HG03064 (cell line): Measurements from ENCODE around the gene SESN3.

Experiments
- ATAC-seq: cut with Tn5 transposase; IDR thresholded peaks from one replicate; pipeline ENCODE4 v1.9.1; 2021; ENCODE audit warnings: low read depth; ENCODE audit not compliant: unreplicated experiment

Gene SESN3

GRCh38 chr11:95135880-95136279 lies 95.1 kb downstream of the SESN3 start:
- ATAC-seq: no peak

DNA sequence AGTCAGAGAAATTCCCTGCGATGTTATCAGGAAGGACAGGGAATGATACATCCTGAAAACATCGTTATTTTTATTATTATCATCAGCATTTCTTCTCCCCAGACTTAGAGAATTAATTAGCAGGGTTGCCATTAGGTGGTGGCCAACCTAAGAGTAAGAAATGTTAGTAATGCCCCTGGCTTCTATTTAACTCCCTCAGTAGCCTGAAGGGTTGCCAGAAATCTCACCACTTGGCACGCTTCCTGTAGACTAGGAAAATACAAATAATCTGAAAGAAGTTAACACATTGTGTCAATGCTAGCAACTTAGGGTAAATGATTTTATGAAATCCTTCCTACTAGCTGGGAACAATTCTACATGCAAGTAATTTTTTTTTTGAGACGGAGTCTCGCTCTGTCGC lies 95.8 kb downstream of the SESN3 start:
- ATAC-seq: no peak

- ATAC-seq: no peak
Observed at GRCh38 chr11:95134491-95134890, 96.5 kb downstream of the SESN3 start.

DNA sequence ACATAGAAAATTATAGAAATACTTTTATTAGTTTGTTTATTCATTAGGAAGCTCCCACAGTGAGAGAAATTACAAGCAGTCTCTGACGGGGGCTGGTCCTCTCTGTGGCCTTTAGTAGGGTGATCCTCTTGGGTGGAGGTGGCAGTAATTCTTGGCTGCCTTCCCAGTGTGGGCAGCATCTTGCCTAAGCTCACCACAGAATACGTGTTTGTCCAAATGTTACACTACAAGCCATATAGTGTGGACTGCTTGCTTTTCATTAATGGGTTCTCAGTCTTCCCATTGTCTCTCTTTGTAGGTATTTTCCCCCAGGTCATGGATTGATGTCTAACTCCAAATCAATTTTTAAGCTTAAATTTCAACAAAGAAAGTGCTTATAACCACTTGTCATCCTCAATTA lies 98.0 kb downstream of the SESN3 start:
- ATAC-seq: no peak

GRCh38 chr11:95128602-95129001 lies 102.4 kb downstream of the SESN3 start:
- ATAC-seq: no peak

DNA sequence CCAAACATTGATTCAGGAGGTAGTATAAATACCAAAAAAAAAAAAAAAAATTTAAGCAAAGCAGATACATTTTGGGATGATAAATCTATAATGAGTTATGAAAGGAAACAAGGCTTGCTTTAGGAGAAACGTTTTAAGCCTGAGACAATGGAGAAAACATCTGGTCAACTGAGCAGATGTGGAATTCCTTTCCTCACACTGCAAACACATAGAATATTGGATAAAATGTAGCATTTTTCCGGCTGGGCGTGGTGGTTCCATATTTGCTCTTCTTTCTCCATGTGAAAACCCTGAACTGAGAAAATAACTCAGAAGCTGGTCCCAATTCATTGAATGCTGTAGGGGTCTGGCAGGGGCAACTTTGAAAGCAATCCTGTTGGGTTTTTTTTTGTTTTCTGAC lies 107.4 kb downstream of the SESN3 start:
- no peak for ATAC-seq

- ATAC-seq: no peak
Observed at GRCh38 chr11:95121698-95122097, 109.3 kb downstream of the SESN3 start.

GRCh38 chr11:95119361-95120060 lies 111.5 kb downstream of the SESN3 start:
- ATAC-seq: no peak

- no peak for ATAC-seq
Observed at GRCh38 chr11:95115597-95115996, 115.4 kb downstream of the SESN3 start.
